GM13976 (cell line): ENCODE data around the gene SCRN2.

ENCODE experiments used
- DNase-seq: peaks from one replicate; pipeline ENCODE4 v3.0.0; 2012; ENCODE audit warnings: low spot score
- CTCF ChIP-seq: IDR thresholded peaks from 2 replicates; pipeline ENCODE4 v1.5.1; 2012; ENCODE audit warnings: borderline replicate concordance, mild to moderate bottlenecking; ENCODE audit not compliant: insufficient read depth; ENCODE audit errors: extremely low read depth, missing control alignments, control extremely low read depth
- in situ Hi-C: fragments of 300-500 bp; cut with MboI; formaldehyde crosslinking; loops from one replicate; pipeline ENCODE4 v1.12.0; 2022; ENCODE audit warnings: low sequenced_read_pairs, mixed read lengths, inconsistent platforms; ENCODE audit not compliant: unreplicated experiment

SCRN2 gene

GRCh38 chr17:47820033-47820789, 20.9 kb downstream of the SCRN2 start:
- DNase-seq: no peak
- TF ChIP-seq CTCF: no peak
- in situ Hi-C loops: no loop called here

GRCh38 chr17:47819475-47819874, 21.6 kb downstream of the SCRN2 start:
- TF ChIP-seq CTCF: no peak
- no peak for DNase-seq
- in situ Hi-C loops: no loop called here

GRCh38 chr17:47818002-47818695, 22.9 kb downstream of the SCRN2 start:
- no peak for TF ChIP-seq CTCF
- DNase-seq: no peak
- in situ Hi-C loops: no loop called here

- in situ Hi-C loops: no loop called here
- no peak for DNase-seq
- no peak for TF ChIP-seq CTCF
These were observed 24.1 kb downstream of the SCRN2 start for GRCh38 chr17:47816947-47817346.

- no peak for TF ChIP-seq CTCF
- in situ Hi-C loops: no loop called here
- DNase-seq: no peak
These were observed 24.9 kb downstream of the SCRN2 start for GRCh38 chr17:47816111-47816735.

GRCh38 chr17:47815106-47815918, 25.8 kb downstream of the SCRN2 start:
- TF ChIP-seq CTCF: no peak
- DNase-seq: no peak
- in situ Hi-C loops: no loop called here
